ENCODE data around the gene PTPRN2.

Gene PTPRN2

DNA sequence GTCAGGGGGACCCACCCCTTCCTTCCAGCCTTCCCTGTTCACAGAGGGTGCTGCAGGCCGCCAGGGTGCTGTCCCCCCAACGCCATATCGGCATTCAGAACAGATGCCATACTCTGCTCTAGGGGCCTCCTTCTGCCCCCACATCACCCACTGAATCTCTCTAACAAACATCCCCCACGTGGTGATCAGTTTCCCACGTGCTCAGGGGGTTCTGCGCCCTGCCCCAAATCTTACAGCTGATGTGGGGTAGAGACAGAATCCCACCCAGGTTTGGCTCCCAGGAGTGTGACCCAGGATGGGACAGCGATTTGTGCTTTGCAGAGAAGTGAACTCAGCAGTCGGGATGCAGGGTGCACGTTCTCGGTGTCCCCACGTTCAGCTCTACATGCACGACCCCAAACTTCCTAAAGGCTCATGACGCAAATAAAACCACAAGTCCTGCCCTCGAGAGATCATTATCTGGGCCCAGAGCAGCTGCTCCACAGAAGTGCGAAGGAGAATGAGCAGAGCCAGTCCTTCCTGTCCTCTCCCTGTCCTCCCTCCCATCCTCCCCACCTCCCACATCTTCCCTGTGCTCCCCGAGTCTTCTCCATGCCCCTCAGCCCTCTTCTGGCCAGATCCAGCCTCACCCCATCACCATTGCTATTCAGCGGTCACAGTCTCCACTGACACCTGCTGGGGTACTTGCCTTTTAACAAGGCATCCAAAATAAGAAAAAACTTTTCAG is 827.5 kb downstream of the PTPRN2 start:
- no peak overlapping the region for H3K4me3 ChIP-seq (ENCODE audit: low read depth, low read length)
- TF ChIP-seq, protein P1, sequence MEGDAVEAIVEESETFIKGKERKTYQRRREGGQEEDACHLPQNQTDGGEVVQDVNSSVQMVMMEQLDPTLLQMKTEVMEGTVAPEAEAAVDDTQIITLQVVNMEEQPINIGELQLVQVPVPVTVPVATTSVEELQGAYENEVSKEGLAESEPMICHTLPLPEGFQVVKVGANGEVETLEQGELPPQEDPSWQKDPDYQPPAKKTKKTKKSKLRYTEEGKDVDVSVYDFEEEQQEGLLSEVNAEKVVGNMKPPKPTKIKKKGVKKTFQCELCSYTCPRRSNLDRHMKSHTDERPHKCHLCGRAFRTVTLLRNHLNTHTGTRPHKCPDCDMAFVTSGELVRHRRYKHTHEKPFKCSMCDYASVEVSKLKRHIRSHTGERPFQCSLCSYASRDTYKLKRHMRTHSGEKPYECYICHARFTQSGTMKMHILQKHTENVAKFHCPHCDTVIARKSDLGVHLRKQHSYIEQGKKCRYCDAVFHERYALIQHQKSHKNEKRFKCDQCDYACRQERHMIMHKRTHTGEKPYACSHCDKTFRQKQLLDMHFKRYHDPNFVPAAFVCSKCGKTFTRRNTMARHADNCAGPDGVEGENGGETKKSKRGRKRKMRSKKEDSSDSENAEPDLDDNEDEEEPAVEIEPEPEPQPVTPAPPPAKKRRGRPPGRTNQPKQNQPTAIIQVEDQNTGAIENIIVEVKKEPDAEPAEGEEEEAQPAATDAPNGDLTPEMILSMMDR (IDR thresholded peaks at IDR 0.05; ENCODE audit: low read depth, low read length, missing control alignments), result no peak
- DNase-seq (ENCODE audit: low read depth), result no peak

DNA sequence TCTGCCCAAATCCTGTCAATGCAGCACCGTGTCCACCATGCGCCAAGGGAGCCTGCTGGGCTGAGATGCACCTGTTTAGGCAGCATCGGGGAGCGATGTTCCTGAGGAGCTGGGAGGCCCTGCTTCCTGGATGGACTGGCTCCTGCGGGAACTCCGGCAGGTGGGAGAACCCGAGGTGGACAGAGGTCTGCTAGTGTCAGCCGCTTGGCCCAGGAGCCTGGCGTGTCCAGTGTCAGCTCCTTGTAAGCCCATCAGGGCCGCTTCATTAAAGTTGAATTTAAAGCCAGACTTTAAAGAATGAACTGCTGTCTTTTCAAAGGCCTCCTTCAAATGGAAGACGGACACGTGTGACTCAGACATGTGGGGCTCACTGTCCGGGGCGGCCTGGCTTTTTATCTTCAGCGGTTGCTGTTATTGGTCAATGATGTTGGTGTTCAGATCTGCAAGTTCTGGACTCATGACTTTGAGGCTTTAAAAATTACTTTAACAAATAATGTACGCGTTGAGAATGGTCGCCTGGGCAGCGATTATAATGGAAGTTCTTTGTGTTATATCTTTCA is 828.3 kb downstream of the PTPRN2 start:
- no peak overlapping the region for H3K4me3 ChIP-seq (ENCODE audit: low read depth, low read length)
- DNase-seq (ENCODE audit: low read depth), result no peak
- TF ChIP-seq, protein P1 (IDR thresholded peaks at IDR 0.05; ENCODE audit: low read depth, low read length, missing control alignments), result no peak

DNA sequence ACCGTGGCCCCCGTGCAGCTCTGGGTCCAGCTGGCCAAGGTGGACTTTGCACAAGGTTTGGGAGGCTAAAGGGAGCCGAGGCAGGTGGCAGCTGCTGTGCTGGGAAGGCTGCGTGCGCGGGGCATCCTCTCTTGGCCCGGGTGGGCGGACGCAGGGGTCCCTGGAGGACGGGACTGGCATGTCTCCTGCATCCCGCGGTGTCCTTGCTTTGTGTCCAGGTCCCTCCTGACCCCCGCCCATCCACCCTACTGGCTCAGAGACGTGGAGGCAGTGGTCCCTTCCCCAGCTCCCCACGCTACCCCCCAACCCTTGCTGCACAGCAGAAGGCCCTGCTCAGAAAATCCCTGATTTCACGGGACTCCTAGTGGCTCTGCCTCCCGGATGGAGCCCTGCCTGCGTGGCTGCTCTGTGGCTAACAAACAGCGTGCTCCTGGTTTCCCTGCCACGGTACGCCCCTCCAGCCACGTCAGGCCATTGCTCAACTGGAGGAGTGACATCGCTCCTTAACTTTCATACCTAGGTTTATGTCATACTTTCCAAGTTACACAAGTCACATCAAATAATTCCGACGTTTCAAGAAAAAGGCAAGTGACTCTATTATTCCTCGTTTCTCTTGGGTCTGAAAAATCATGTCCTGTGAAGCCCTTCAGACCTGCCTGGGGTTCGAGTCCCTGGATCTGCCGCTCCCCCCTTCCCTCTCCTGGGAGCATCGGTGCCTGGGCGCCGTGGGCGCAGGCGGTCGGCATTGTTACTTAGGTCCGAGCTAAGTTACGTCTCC is 829.0 kb downstream of the PTPRN2 start:
- no peak overlapping the region for H3K4me3 ChIP-seq (ENCODE audit: low read depth, low read length)
- TF ChIP-seq, protein P1 (IDR thresholded peaks at IDR 0.05; ENCODE audit: low read depth, low read length, missing control alignments), result no peak
- DNase-seq (ENCODE audit: low read depth), result no peak

DNA sequence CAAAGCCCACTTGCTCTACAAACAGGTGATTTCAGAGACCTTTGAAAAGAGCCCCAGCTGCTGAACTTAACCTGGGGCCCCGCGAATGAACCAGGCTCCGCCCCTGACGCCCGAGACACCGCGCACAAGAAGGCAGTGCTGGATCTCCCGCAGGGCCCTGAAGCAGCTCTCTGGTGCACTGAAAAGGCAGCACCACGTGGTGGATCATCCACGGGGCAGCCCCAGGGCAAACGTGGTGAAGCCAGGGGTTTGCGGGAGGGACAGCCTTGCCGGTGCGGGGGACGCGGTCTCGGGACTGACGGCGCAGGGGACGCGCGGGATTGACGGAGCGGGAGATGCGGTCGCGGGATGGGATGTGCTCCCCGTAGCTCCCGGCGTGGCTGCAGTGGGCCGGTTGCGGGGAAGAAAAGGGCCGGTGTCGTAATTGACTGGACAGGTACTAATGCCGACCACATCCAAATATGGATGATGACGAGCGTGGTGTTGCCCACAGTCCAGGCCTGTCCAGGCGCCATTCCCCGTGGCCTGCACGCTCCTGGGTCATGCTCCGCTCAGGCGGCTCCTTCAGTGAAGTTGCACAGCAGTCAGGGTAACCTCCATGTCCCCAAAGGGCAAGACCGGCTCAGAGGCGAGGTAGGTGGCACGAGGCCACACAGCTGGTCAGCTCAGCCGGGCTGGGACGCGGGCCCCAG is 829.7 kb downstream of the PTPRN2 start:
- no peak for DNase-seq (ENCODE audit: low read depth)
- TF ChIP-seq, protein P1 (IDR thresholded peaks at IDR 0.05; ENCODE audit: low read depth, low read length, missing control alignments), result no peak
- no peak overlapping the region for H3K4me3 ChIP-seq (ENCODE audit: low read depth, low read length)

DNA sequence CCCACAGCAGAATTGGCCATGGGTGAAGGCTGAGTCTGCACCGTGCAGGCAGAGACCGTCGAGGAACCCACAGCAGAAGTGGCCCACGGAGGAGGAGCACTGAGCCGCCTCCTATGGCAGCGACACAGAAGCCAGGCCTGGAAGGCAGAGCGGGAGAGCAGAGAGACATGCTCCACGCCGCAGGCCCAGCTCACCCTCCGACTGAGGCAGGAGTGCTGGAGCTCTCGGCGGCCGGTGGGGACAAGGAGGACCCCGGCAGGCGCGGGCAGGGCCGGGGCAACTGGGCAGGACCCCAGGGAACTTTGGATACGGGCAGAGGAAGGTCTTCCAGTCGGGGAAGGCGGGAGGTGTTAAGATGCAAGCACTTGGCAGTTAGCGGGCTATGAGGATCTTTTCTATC is 830.4 kb downstream of the PTPRN2 start:
- TF ChIP-seq, protein P1 (IDR thresholded peaks at IDR 0.05; ENCODE audit: low read depth, low read length, missing control alignments), result no peak
- no peak overlapping the region for H3K4me3 ChIP-seq (ENCODE audit: low read depth, low read length)
- no peak for DNase-seq (ENCODE audit: low read depth)

DNA sequence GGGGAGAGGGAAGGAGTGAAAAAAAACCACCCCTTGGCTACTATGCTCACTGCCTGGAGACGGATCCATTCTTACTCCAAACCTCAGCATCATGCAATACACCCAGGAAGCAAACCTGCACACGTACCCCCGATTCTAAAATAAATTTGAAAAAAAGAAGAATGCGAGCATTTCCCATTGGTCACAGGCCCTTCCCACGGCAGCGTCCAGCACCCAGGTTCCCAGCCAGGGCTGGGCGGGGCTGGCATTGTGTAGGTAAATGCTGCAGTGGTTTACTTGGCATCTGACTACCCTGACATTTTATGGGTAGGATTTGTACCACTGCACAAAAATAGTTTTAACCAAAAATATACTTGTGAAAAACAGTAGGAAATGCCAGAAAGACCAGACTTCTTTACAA is 831.9 kb downstream of the PTPRN2 start:
- no peak for DNase-seq (ENCODE audit: low read depth)
- H3K4me3 ChIP-seq (ENCODE audit: low read depth, low read length), result no peak overlapping the region
- TF ChIP-seq, protein P1 (IDR thresholded peaks at IDR 0.05; ENCODE audit: low read depth, low read length, missing control alignments), result no peak
